HEK293T (cell line): Measurements from ENCODE around the gene CDRT4.
"Not testable (repeated sequence)": the region's sequence is repeated elsewhere in the genome, so short reads cannot be mapped to it uniquely, and the experiment has no call there.

Experiments
- CTCF ChIA-PET: fragments of 350-600 bp; formaldehyde crosslinking; extraction: SDS; loops from one replicate; lab custom pipeline; 2021; ENCODE audit warnings: antibody characterized with exemption, inconsistent platforms; lab: Yijun Ruan, JAX
- POLR2A ChIA-PET: fragments of 350-600 bp; formaldehyde crosslinking; extraction: SDS; loops from one replicate; lab custom pipeline; 2020; ENCODE audit warnings: antibody characterized with exemption, inconsistent platforms; lab: Yijun Ruan, JAX
- DNase-seq: peaks from one replicate; pipeline ENCODE4 v3.0.0; 2012; ENCODE audit warnings: mixed read lengths; ENCODE audit errors: extremely low spot score
- ARNT ChIP-seq: fragments of 450-650 bp; IDR thresholded peaks from 2 replicates; pipeline ENCODE4 v1.6.1; 2017; ENCODE audit warnings: mild to moderate bottlenecking
- BHLHE40 ChIP-seq: fragments of 450-650 bp; IDR thresholded peaks from 2 replicates; pipeline ENCODE4 v1.6.1; 2016; ENCODE audit warnings: mild to moderate bottlenecking, moderate library complexity, borderline replicate concordance
- CTBP1 ChIP-seq: fragments of 450-650 bp; IDR thresholded peaks from 2 replicates; pipeline ENCODE4 v1.6.1; 2016; ENCODE audit warnings: borderline replicate concordance
- ELF4 ChIP-seq: fragments of 450-650 bp; IDR thresholded peaks from 2 replicates; pipeline ENCODE4 v1.6.1; 2017; ENCODE audit warnings: antibody characterized with exemption
- FOXA1 ChIP-seq: fragments of 450-650 bp; IDR thresholded peaks from 2 replicates; pipeline ENCODE4 v1.6.1; 2016; ENCODE audit warnings: mild to moderate bottlenecking
- FOXK2 ChIP-seq: fragments of 450-650 bp; IDR thresholded peaks from 2 replicates; pipeline ENCODE4 v1.6.1; 2016; ENCODE audit warnings: mild to moderate bottlenecking
- FOXM1 ChIP-seq: fragments of 450-650 bp; IDR thresholded peaks from 2 replicates; pipeline ENCODE4 v1.6.1; 2017; ENCODE audit warnings: mild to moderate bottlenecking, borderline replicate concordance
- HDGF ChIP-seq: fragments of 450-650 bp; IDR thresholded peaks from 2 replicates; pipeline ENCODE4 v1.6.1; 2017; ENCODE audit warnings: antibody characterized with exemption, borderline replicate concordance
- L3MBTL2 ChIP-seq: fragments of 450-650 bp; conservative IDR thresholded peaks from 2 replicates; pipeline ENCODE4 v1.6.1; 2016; ENCODE audit warnings: mild to moderate bottlenecking
- LEF1 ChIP-seq: fragments of 450-650 bp; IDR thresholded peaks from 2 replicates; pipeline ENCODE4 v1.6.1; 2017; ENCODE audit warnings: mild to moderate bottlenecking, borderline replicate concordance
- NFRKB ChIP-seq: fragments of 450-650 bp; IDR thresholded peaks from 2 replicates; pipeline ENCODE4 v1.6.1; 2016; ENCODE audit warnings: mild to moderate bottlenecking, moderate library complexity
- SP1 ChIP-seq: fragments of 450-650 bp; IDR thresholded peaks from 2 replicates; pipeline ENCODE4 v1.6.1; 2017
- SUZ12 ChIP-seq: fragments of 450-650 bp; IDR thresholded peaks from 2 replicates; pipeline ENCODE4 v1.6.1; 2016; ENCODE audit warnings: mild to moderate bottlenecking
- TARDBP ChIP-seq: fragments of 450-650 bp; IDR thresholded peaks from 2 replicates; pipeline ENCODE4 v1.6.1; 2016
- ZNF384 ChIP-seq: fragments of 450-650 bp; IDR thresholded peaks from 2 replicates; pipeline ENCODE4 v1.6.1; 2016
- TF ChIP-seq, protein P1 (sequence below): fragments of 450-650 bp; IDR thresholded peaks from 2 replicates; pipeline ENCODE4 v1.6.1; 2016

The CDRT4 gene

DNA sequence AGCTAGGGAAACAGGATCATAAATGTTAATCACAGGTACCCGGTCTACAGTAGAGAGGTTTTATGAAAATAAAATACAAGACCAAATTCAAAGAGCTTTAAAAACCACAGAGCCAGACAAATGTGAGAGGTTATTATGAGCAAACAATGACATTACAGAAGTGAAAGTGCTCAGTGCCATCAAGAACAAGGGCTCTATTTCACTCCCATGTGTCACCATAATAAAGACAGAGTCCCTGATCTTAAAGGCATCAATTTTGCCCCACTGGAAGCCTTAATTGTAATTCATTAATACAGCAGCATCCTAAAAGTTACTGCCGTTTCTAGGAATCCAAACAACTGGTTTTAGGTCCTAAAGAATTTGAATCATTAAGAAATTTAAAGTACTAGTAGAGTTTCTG is 43.7 kb upstream of the CDRT4 start:
- DNase-seq = no peak
- ChIA-PET CTCF (interaction anchor here (1.4 kb wide), 1 partner anchor 8 kb away, joined by 7 read pairs; no protein-coding TSS in a partner anchor), POLR2A (no interaction called here)
- no peak for TF ChIP-seq SUZ12
- TF ChIP-seq ZNF384 = no peak
- TF ChIP-seq TARDBP = no peak
- TF ChIP-seq BHLHE40 = no peak
- TF ChIP-seq, protein P1, sequence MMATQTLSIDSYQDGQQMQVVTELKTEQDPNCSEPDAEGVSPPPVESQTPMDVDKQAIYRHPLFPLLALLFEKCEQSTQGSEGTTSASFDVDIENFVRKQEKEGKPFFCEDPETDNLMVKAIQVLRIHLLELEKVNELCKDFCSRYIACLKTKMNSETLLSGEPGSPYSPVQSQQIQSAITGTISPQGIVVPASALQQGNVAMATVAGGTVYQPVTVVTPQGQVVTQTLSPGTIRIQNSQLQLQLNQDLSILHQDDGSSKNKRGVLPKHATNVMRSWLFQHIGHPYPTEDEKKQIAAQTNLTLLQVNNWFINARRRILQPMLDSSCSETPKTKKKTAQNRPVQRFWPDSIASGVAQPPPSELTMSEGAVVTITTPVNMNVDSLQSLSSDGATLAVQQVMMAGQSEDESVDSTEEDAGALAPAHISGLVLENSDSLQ = no peak
- no peak for TF ChIP-seq ARNT
- no peak for TF ChIP-seq NFRKB
- no peak for TF ChIP-seq FOXK2
- no peak for TF ChIP-seq SP1
- no peak for TF ChIP-seq L3MBTL2

DNA sequence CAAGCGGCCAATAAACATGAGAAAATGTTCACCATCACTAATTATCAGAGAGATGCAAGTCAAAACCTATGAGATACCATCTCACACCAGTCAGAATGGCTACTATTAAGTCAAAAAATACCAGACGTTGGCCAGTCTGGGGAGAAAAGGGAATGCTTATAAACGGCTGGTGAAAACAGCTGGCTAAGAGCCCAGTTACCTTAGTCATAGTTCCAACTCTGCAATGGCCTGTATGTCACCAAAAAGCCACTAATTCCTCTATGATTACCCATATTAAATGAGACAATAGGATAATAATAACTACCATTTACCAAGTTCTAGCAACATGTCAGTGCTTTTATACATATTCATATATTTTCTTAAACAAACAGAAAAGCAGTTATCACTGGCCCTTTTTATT is 42.9 kb upstream of the CDRT4 start:
- ChIA-PET POLR2A (no interaction called here), CTCF (interaction anchor here (1.4 kb wide), 1 partner anchor 7 kb away, joined by 7 read pairs; no protein-coding TSS in a partner anchor)

DNA sequence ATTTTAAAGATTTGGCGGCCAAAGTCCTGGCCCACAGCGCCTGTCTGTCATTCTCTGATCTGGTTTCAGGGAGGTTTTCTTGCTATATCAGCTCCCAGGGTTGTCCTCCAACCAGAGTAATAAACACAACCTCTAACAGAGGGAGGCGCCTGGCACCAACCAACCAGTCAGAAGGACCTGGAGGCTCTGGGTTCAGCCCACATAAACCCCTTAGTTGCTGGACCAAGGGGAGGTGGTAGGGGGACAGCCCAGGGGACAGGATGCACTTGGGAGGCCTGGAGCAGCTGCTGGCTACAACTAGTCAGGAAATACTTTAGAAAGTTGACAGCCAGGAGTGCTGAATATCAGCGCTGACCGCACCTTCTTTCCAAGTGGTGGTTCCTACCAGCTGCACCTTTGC is 41.7 kb upstream of the CDRT4 start:
- CTCF ChIA-PET = interaction anchor here (0.7 kb wide), 1 partner anchor 1668 kb away, joined by 3 read pairs; no protein-coding TSS in a partner anchor
- POLR2A ChIA-PET = no interaction called here

More for the DNA sequence above, 42.9 kb upstream of the CDRT4 start:
- no peak for TF ChIP-seq SP1
- no peak for TF ChIP-seq ARNT
- TF ChIP-seq ZNF384 = no peak
- no peak for TF ChIP-seq ELF4
- no peak for TF ChIP-seq NFRKB
- no peak for TF ChIP-seq HDGF
- no peak for TF ChIP-seq TARDBP
- no peak for TF ChIP-seq FOXM1
- no peak for TF ChIP-seq LEF1
- DNase-seq = no peak

DNA sequence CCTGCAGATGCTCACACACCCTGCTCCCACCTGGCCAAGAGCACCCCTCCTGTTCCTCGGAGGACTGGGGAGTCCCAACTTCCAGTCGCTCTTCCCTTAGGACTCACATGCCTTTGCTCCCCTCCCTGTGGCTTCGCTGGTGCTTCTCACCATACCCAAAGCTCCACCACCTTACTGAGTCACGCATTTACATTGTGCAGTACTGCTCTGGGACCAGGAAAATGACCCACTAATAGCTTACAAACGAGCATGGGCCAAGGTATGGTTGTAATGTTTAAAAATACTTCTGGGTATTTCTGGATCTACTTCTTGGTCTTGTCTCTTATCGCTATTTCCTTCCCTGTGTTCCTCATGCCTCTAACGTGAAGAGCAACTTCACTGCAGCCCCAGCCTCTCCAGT is 41.0 kb upstream of the CDRT4 start:
- CTCF ChIA-PET = no interaction called here
- DNase-seq = no peak
- POLR2A ChIA-PET = no interaction called here
- no peak for TF ChIP-seq NFRKB
- no peak for TF ChIP-seq CTBP1
- no peak for TF ChIP-seq SUZ12
- no peak for TF ChIP-seq LEF1
- no peak for TF ChIP-seq L3MBTL2
- no peak for TF ChIP-seq FOXM1

More for the DNA sequence above, 41.7 kb upstream of the CDRT4 start:
- no peak for DNase-seq
- no peak for TF ChIP-seq NFRKB
- TF ChIP-seq FOXM1 = no peak
- TF ChIP-seq ZNF384 = no peak
- no peak for TF ChIP-seq ARNT

DNA sequence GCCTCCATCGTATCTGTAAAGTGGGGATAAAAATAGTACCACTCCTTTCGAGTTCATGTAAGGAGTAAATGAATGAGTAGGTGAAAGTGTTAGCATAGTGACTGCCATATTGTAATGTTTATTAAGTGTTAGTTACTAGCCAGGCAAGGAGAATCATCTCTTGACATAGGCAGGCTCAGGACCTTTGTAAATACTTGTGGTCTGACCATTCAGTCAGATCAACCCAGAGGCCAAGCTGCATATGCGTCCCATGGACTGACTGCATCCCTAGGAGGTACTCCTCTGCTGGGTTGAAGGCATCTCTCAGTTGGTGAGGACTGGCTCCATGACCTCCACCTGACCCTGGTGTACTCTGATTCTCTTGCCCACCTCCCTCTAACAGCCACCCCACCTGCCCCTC is 40.5 kb upstream of the CDRT4 start:
- POLR2A ChIA-PET = no interaction called here
- no peak for DNase-seq
- CTCF ChIA-PET = no interaction called here
- TF ChIP-seq LEF1 = no peak
- no peak for TF ChIP-seq FOXK2
- TF ChIP-seq TARDBP = no peak
- no peak for TF ChIP-seq FOXA1
- TF ChIP-seq SP1 = no peak
- TF ChIP-seq ZNF384 = no peak
- no peak for TF ChIP-seq L3MBTL2
- TF ChIP-seq, protein P1 = no peak
- no peak for TF ChIP-seq BHLHE40
- no peak for TF ChIP-seq CTBP1
- no peak for TF ChIP-seq ELF4
- TF ChIP-seq NFRKB = no peak
- no peak for TF ChIP-seq FOXM1
- TF ChIP-seq SUZ12 = no peak
- no peak for TF ChIP-seq HDGF
- no peak for TF ChIP-seq ARNT

DNA sequence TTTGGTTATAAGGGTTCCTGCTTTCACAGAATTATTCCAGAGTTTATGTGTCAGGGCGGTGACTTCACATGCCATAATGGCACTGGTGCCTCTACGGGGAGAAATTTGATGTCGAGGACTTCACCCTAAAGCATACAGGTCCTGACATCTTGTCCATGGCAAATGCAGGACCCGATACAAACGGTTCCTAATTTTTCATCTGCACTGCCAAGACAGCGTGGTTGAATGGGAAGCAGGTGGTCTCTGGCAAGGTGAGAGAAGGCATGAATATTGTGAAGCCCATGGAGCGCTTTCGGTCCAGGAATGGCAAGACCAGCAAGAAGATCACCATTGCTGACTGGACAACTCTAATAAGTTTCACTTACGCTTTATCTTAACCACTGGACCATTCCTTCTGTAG is 39.6 kb upstream of the CDRT4 start:
- ChIA-PET POLR2A (no interaction called here), CTCF (no interaction called here)
- DNase-seq = no peak
- no peak for TF ChIP-seq SP1
- no peak for TF ChIP-seq NFRKB
- TF ChIP-seq ZNF384 = no peak
- no peak for TF ChIP-seq ELF4
- TF ChIP-seq TARDBP = no peak
- no peak for TF ChIP-seq HDGF
- no peak for TF ChIP-seq L3MBTL2
- TF ChIP-seq FOXM1 = no peak
- no peak for TF ChIP-seq FOXA1
- TF ChIP-seq BHLHE40 = no peak
- TF ChIP-seq ARNT = no peak

DNA sequence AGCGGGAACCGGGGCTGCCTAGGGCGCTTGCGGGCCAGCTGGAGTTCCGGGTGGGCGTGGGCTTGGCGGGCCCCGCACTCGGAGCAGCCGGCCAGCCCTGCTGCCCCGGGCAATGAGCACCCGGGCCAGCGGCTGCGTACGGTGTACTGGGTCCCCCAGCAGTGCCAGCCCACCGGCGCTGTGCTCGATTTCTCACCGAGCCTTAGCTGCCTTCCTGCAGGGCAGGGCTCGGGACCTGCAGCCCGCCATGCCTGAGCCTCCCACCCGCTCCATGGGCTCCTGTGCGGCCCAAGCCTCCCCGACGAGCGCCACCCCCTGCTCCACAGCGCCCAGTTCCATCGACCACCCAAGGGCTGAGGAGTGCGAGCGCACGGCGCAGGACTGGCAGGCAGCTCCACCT is 38.3 kb upstream of the CDRT4 start:
- POLR2A ChIA-PET, DNase-seq, CTCF ChIA-PET: not testable (repeated sequence)
